RKO (cell line): ENCODE data around the gene PITPNM2.
A peak's percentile ranks its signal among the peaks of the same experiment; 100 is the strongest.

Experiments
- DNase-seq: peaks from one replicate; pipeline ENCODE4 v3.0.0-alpha.2; 2016; ENCODE audit warnings: low spot score

PITPNM2 gene

DNA sequence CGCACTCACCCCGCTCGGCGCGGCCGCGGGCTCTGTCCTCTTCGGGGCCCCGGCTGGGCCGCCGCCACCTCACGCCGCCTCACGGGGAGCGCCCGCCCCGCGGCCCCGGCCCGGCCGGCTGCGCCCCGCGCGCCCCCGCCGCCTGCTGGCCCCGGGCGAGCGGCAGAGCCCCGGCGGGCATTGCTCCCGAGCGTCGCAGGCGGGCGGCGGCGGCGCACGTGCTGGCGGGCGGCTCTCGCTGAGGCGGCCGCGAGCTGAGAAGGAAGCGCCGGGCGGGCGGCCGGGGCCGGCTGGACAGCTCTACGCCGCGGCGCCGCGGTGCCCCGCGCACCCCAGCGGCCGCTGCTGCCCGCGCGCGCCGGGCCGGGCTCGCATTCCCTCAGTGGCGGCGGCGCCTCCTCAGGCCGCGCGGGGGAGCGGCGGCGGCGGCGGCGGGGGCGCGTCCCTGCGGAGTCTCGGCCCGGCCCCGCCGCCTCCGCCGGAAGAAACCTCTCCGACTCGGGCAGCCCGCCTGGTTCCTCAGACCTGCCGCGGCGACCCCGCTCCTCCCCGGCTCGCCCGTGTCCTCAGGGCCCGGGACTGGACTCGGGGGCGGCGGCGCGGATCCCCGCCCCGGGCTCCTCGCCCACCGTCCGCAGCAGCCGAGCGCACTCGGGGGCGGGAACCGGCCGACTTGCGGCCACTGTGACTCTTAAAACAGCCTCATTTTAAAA, at the start of gene PITPNM2:
Gene PITPNM2, minus strand, starts transcription at position 347 of the 713 bp plus-strand sequence. CDS start 116,500 bp downstream, outside the sequence.
- DNase-seq: peak; percentile 60

DNA sequence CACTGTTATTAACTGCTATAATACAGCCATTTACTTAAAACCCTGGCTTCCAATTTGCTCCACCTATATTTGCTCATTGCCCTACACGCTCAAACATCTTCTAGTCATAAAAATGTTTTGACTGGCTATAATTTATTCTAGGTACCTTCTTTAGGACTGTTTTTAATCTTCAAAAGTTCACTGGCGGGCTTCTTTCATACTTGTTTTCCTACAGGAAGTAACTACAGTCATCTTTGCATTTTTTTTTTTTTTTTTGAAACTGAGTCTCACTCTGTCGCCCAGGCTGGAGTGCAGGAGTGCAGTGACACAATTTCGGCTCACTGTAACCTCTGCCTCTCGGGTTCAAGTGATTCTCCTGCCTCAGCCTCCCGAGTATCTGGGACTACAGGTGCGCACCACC, 49.5 kb upstream of the PITPNM2 start:
- no peak for DNase-seq

DNA sequence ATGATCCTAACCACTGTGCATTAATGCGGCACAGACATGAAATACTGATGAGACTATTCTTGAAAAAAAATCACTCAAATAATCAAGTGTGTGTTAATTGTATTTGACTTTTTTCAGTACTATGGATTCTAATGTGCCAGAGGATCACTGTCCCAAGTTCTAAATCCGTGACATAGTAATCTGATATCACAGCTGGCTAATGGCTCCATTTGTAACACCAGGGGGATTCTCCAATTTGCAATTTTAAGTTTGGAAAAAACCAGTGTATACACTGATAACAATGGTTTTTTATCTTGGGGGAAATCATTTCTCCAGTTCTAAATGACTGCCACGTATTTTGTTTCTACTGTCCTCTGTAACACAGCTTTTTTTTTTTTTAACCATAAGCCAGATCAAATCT, 49.0 kb upstream of the PITPNM2 start:
- no peak for DNase-seq

GRCh38 chr12:123187637-123188036, 36.7 kb upstream of the PITPNM2 start:
- DNase-seq: no peak

- no peak for DNase-seq
Measured at GRCh38 chr12:123180171-123180570, 29.3 kb upstream of the PITPNM2 start.

- DNase-seq: no peak
Measured at GRCh38 chr12:123171967-123172366, 21.1 kb upstream of the PITPNM2 start.

- DNase-seq: no peak
Measured at GRCh38 chr12:123167329-123167728, 16.4 kb upstream of the PITPNM2 start.

DNA sequence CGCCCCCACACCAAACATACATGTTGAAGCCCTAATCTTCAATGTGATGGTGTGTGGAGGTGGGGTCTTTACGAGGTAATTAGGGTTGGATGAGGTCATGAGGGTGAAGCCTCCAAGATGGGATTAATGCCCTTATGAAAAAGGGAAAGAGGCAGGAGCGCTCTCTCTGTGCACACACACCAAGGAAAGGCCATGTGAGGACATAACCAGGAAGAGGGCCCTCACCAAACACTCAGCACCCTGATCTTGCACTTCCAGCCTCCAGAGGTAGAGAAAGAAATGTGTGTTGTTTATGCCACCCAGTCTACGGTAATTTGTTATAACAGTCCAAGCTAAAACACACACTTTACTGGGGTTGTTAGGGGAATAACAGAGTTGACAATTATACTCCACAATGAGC, 14.6 kb upstream of the PITPNM2 start:
- DNase-seq: no peak

- DNase-seq: no peak
Measured at GRCh38 chr12:123164710-123165261, 13.9 kb upstream of the PITPNM2 start.

GRCh38 chr12:123164222-123164621, 13.3 kb upstream of the PITPNM2 start:
- DNase-seq: no peak

GRCh38 chr12:123163227-123163626, 12.3 kb upstream of the PITPNM2 start:
- no peak for DNase-seq

GRCh38 chr12:123160801-123161487, 10.1 kb upstream of the PITPNM2 start:
- no peak for DNase-seq

- peak; percentile 19 for DNase-seq
Measured at GRCh38 chr12:123153906-123154305, 3.0 kb upstream of the PITPNM2 start.

DNA sequence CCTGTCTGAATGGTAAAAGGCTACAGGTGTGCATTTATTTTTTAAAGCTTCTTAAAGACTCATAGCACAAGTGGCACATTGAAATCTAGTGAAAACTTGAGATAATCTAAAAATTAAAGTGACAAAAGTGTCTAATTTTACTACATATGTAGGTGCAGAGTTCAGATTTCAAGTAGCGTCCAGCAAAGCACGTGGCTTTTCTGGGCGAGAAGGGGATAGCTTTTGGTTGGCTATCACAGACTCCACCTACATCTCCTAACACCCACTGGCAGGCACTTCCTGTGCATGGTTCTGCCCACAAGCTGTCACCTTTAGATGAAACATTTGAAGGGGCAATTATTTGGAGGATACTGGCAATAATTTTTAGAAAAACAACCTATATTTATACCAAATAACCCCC, 1.9 kb upstream of the PITPNM2 start:
- DNase-seq: no peak

- peak; percentile 41 for DNase-seq
Measured at GRCh38 chr12:123151457-123152454, 866 bp upstream of the PITPNM2 start.

DNA sequence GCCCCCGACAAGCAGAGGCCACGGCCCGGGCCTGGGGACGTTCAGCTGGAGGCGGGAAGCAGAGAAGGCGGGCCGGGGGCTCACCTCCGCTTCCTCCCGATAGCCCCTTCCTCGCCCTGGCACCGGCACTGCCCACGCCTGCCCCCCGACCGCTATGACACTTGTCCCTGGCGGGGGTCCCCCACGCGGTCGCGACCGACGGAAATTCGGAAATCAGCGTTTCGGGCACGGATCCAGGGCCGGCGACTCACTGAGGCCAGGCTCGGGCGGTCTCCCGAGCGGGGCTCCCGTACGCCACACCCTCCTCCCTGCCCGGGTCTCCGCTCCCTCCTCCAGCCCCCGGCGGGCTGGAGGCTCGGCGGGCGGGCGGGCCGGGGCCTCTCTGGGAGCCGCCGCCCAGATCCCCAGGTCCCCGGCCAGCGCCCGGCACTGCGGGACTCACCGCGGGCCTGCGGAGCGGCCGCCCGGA, 581 bp downstream of the PITPNM2 start:
- peak; percentile 37 for DNase-seq

DNA sequence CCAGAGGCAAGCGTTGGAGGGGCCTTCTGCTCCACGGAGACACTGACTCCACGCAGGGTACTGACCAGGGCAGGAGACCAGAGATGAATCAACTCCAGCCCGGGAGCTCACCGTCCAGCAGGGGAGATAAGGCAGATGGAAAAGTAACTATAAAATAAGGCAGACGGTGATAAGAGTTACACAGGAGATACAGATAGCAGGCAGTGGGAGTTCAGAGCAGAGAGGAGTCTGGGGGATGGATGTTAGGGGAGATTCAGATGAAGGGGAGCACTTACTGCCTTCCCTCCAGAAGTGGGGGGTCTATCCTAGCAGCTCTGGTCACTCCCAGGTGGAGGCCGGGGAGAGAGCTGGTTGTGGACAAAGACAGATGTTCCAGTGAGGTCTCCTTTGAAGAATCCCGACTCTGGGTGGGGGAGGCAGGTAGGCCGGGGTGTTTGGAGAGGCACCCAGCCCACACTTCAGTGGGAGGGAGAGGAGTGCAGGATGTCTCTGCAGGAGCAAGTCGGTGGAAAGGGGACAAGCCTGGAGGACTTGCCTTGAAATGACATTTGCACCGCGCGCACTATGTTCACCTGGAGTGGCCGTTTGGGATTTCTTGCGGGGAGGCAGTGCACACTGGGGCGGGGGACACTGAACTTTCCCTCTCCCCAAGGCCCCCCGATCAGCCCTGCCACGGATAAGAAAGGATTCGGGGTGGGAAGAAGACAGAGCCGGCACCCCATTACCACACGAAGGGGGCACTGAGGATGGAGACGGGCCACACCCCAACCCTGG, 1.2 kb downstream of the PITPNM2 start:
- DNase-seq: no peak

DNA sequence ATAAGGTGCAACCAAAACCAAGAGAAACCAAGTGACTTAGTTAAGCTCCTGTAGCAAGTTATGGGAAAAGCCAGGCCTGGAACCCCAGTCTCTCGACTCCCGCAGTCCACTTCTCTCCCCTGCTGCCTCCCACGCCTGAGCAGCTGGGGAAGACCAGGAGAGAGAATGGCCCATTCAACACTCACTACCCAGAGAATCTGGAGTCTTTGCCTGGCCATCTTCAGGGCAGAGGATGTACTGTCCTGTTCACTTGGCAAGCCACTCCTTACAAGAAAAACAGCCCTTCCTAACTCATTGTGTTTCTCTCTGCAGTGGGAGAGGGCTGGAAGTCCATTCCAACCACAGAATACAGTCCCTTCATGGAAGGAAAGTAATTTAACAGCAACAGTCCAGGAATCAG, 1.8 kb downstream of the PITPNM2 start:
- DNase-seq: no peak

- no peak for DNase-seq
Measured at GRCh38 chr12:123148655-123149054, 2.2 kb downstream of the PITPNM2 start.

DNA sequence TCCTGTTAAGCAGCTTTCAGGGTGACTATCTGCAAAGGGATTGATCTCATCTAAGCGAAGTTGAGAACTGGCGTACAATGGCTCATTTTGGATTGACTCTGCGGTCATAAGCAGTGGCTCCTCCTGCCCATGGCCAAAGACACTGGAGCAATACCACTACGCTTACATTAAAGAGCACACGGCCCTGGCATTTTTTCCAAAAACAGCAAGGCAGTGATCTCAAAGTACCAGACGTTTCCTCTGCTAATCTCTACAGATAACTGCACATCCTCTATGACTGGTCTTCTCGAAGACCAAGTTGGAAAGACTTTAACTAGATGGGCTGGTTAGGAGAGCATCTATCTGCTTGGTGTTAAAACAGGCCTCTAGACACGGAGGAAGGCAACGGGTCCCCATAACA, 2.7 kb downstream of the PITPNM2 start:
- no peak for DNase-seq

GRCh38 chr12:123145211-123145610, 5.7 kb downstream of the PITPNM2 start:
- no peak for DNase-seq
